Smooth muscle cell (in vitro differentiated cells): ENCODE results near the gene MVB12B. TPM values are rescaled to one million over a fixed set of nuclear protein-coding genes. Genes with fewer than 3 reads are reported as not detected.
A peak's percentile ranks its signal among the peaks of the same experiment; 100 is the strongest.
"Not testable (repeated sequence)": the region's sequence is repeated elsewhere in the genome, so short reads cannot be mapped to it uniquely, and the experiment has no call there.

Experiments used
- DNase-seq: peaks from one replicate; lab custom pipeline; 2025; ENCODE audit not compliant: unreplicated experiment; lab: John Stamatoyannopoulos, UW
- H2AFZ ChIP-seq: fragments of 200-600 bp; sonication (generic); 2 replicates; pipeline ENCODE4 v1.6.0; 2016; ENCODE audit warnings: antibody characterized with exemption, low read depth, mild to moderate bottlenecking
- H3F3A ChIP-seq: fragments of 200-600 bp; sonication (generic); 2 replicates; pipeline ENCODE4 v1.6.0; 2017; ENCODE audit warnings: antibody characterized with exemption, low read depth
- H3K27ac ChIP-seq: fragments of 200-600 bp; sonication (generic); 2 replicates; pipeline ENCODE4 v1.5.1; 2016; ENCODE audit warnings: low read depth, mild to moderate bottlenecking
- H3K27me3 ChIP-seq: fragments of 200-600 bp; sonication (generic); 2 replicates; pipeline ENCODE4 v1.6.1; 2016; ENCODE audit warnings: low read depth, mild to moderate bottlenecking
- H3K36me3 ChIP-seq: fragments of 200-600 bp; sonication (generic); 2 replicates; pipeline ENCODE4 v1.5.1; 2016; ENCODE audit warnings: low read depth
- H3K4me1 ChIP-seq: fragments of 200-600 bp; sonication (generic); 2 replicates; pipeline ENCODE4 v1.5.1; 2016; ENCODE audit warnings: low read depth
- H3K4me2 ChIP-seq: fragments of 200-600 bp; sonication (generic); 2 replicates; pipeline ENCODE4 v1.6.0; 2016; ENCODE audit warnings: mild to moderate bottlenecking
- H3K4me3 ChIP-seq: fragments of 200-600 bp; sonication (generic); 2 replicates; pipeline ENCODE4 v1.5.1; 2016; ENCODE audit warnings: mild to moderate bottlenecking
- H3K79me2 ChIP-seq: fragments of 200-600 bp; sonication (generic); 2 replicates; pipeline ENCODE4 v1.6.0; 2016; ENCODE audit warnings: low read depth, mild to moderate bottlenecking
- H3K9ac ChIP-seq: fragments of 200-600 bp; sonication (generic); 2 replicates; pipeline ENCODE4 v1.6.0; 2016; ENCODE audit warnings: low read depth
- H3K9me3 ChIP-seq: fragments of 200-600 bp; sonication (generic); replicated peaks from 2 replicates; pipeline ENCODE4 v1.5.1; 2016; ENCODE audit warnings: low read depth
- H4K20me1 ChIP-seq: fragments of 200-600 bp; sonication (generic); 2 replicates; pipeline ENCODE4 v1.6.0; 2016; ENCODE audit warnings: low read depth
- WGBS: methylation state at CpG from one replicate; pipeline ENCODE4 v1.1.7; 2016; ENCODE audit warnings: low lambda C conversion rate; 5-methylcytosine and 5-hydroxymethylcytosine counted together
- polyA plus RNA-seq: library from polyadenylated mRNA; unstranded; fragments of >200 nt; fragmentation: Nextera tagmentation; extraction: Ambion mirVana; gene quantifications from 2 replicates; pipeline ENCODE4 v1.2.1, GENCODE V29; 2016
- total RNA-seq: library from RNA; depleted of rRNA; stranded (reverse); fragments of >200 nt; gene quantifications from 2 replicates; pipeline ENCODE4 v1.2.3, GENCODE V29; 2014
- TF ChIP-seq, protein P1 (sequence below): fragments of 200-600 bp; sonication (generic); IDR thresholded peaks from 2 replicates; pipeline ENCODE4 v1.5.1; 2017; ENCODE audit warnings: borderline replicate concordance, mild to moderate bottlenecking, antibody characterized with exemption; ENCODE audit not compliant: insufficient read depth, poor library complexity, severe bottlenecking

The MVB12B gene, protein sequence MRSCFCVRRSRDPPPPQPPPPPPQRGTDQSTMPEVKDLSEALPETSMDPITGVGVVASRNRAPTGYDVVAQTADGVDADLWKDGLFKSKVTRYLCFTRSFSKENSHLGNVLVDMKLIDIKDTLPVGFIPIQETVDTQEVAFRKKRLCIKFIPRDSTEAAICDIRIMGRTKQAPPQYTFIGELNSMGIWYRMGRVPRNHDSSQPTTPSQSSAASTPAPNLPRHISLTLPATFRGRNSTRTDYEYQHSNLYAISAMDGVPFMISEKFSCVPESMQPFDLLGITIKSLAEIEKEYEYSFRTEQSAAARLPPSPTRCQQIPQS
- 4.3 and 6.9 TPM in 2 replicates for total RNA-seq
- 5.4 and 7.8 TPM in 2 replicates for polyA plus RNA-seq

DNA sequence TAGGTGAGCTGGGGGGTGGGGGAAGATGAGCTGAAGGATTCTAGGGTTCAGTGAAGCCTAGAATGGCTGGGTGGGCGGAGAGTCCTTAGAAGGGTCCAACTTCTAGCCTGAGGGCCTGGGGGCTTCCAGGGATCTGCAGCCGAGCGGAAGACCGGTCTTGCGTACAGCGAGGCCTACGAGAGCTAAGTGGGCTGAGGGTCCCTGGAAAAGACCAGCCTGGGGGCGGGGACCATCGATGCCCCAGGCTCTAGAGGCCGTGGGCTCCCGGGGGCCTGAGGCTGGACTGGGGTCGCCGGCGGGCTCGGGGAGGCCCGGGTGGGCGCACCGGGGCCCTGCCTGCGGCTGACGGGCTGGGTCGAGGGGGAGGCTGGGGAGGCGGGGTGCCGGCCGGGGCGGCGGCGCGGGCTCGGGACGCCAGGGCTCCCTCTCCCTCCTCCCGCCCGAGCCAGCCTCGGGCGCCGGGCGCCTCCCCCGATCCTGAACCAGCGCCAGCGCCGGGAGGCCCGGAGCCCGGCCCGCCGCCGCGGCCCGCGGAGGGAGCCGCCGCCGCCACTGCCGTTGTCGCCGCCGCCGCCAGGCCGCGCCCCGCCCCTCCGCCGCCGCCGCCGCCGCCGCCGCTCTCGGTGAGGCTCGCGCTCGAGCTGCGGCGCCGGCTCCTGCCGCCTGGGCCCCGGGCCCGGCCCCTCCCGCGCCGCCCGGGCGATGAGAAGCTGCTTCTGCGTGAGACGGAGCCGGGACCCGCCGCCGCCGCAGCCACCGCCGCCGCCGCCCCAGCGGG, at the start of gene MVB12B:
MVB12B (plus strand) TSS at position 602 of the 778 bp plus-strand sequence; CDS start at position 703, 101 bp downstream.
- 21% methylated on average over 11 of the region's 94 CpGs for WGBS
- Histone ChIP-seq H3K4me3 (peak within 1 kb of the TSS; percentile 64), H3K9me3 (no peaks in the 10 kb centered on the region), H2AFZ (peak within 1 kb of the TSS; percentile 98), H3K27ac (peak within 1 kb of the TSS; percentile 23), H3K9ac (peak within 1 kb of the TSS; percentile 68), H3F3A (peaks cover 8% of the 10 kb centered on the region), H3K27me3 (no peaks in the 10 kb centered on the region), H3K4me2 (peak within 1 kb of the TSS; percentile 92), H3K4me1 (peaks cover 8% of the 10 kb centered on the region), H3K79me2 (peaks cover 23% of the 10 kb centered on the region), H4K20me1 (peaks cover 7% of the 10 kb centered on the region), H3K36me3 (no peaks in the 10 kb centered on the region)
- no peak for DNase-seq
- TF ChIP-seq, protein P1, sequence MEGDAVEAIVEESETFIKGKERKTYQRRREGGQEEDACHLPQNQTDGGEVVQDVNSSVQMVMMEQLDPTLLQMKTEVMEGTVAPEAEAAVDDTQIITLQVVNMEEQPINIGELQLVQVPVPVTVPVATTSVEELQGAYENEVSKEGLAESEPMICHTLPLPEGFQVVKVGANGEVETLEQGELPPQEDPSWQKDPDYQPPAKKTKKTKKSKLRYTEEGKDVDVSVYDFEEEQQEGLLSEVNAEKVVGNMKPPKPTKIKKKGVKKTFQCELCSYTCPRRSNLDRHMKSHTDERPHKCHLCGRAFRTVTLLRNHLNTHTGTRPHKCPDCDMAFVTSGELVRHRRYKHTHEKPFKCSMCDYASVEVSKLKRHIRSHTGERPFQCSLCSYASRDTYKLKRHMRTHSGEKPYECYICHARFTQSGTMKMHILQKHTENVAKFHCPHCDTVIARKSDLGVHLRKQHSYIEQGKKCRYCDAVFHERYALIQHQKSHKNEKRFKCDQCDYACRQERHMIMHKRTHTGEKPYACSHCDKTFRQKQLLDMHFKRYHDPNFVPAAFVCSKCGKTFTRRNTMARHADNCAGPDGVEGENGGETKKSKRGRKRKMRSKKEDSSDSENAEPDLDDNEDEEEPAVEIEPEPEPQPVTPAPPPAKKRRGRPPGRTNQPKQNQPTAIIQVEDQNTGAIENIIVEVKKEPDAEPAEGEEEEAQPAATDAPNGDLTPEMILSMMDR, result no peak

DNA sequence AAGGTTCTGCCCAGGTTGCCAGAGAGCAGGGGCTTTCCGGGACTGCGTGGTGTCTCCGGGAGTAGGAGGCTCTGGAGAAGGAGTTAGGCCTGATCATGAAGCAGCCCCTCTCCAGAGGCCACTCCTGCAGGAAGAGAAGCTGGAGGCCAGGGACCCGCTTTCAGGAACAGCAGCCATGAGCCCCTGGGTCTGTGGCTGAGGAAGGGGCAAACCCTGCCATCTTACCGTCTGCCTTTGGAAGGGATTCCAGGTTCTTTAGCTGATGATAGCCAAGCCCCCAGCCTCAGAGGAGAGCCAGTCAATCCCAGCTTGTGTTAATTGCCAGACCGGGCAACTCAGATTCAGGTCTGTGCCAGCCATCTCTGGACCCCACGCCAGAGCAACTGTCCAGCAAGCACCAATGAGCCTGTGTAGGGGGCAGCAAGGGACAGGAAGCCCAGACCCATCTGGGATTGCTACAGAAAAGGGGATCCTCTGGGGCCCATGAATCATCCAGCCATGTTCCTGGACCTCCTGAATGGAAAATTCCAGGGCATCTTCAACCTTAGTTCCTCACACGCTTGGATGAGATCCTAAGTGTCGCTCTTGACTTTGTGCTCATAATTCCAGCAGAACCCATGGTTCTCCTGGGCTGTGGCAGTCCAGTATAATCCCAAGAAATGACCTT, 42.7 kb upstream of the MVB12B start:
- H3K27me3 ChIP-seq, result no peaks in the 10 kb centered on the region
- 94% methylated on average over 9 of the region's 9 CpGs for WGBS
- TF ChIP-seq, protein P1, result no peak
- no peak for DNase-seq
- H2AFZ ChIP-seq, result no peak overlapping the region
- H3K9ac ChIP-seq, result no peak overlapping the region
- no peak overlapping the region for H3K27ac ChIP-seq
- H3K79me2 ChIP-seq, result no peaks in the 10 kb centered on the region
- H4K20me1 ChIP-seq, result no peaks in the 10 kb centered on the region
- H3K9me3 ChIP-seq, result peaks cover 3% of the 10 kb centered on the region
- no peak overlapping the region for H3K4me2 ChIP-seq
- H3K4me3 ChIP-seq, result no peak overlapping the region
- H3F3A ChIP-seq, result no peaks in the 10 kb centered on the region
- H3K36me3 ChIP-seq, result no peaks in the 10 kb centered on the region
- no peaks in the 10 kb centered on the region for H3K4me1 ChIP-seq

DNA sequence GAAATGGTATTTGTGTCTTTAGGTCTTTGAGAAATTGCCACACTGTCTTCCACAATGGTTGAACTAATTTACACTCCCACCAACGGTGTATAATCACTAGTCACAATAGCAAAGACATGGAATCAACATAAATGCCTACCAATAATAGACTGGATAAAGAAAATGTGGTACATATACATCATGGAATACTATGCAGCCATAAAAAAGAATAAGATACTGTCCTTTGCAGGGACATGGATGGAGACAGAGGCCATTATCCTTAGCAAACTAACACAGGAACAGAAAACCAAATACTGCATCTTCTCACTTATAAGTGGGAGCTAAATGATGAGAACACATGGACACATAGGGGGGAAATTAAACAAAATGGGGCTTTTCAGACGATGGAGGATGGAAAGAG, 41.0 kb upstream of the MVB12B start:
- not testable (repeated sequence) for H2AFZ ChIP-seq, H3K4me1 ChIP-seq, H3F3A ChIP-seq, H3K4me2 ChIP-seq, H3K27ac ChIP-seq, DNase-seq, H3K9ac ChIP-seq, H3K27me3 ChIP-seq, H3K9me3 ChIP-seq, H4K20me1 ChIP-seq, H3K36me3 ChIP-seq, H3K4me3 ChIP-seq, H3K79me2 ChIP-seq
- WGBS, result 85% methylated on average over 2 of the region's 2 CpGs

DNA sequence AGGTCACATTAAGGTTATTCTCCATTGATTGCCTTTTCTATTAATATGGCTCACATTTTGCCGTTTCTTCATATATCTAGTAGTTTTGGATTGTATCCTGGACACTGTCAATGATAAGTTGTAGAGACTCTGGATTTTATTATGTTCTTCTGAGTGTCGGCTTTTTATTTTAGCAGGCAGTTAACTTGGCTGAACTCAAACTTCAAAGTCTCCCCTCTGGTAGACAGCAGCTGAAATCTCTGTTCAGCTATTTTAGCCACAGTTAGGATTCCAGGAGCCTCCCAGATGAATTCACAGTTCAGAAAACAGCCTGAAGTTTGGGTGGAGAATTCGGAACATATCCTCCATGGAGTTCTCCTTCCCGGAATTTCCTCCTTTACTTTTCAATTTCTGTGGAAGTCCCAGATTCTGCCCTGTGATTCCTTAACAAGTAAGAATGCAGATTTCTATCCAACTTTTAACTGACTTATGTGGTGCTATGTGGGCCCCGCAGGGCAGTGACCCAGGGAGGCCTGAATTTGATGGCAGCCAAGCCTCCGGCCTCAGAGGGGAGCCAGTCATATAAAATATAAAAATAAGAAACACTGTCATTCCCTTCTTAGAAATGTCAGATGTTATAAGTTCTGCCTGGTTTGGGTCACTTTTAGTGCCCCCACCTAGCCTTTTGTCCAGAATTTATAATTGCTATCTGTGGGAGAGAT, 39.3 kb upstream of the MVB12B start:
- H3K4me2 ChIP-seq, result no peak overlapping the region
- H3K79me2 ChIP-seq, result no peaks in the 10 kb centered on the region
- TF ChIP-seq, protein P1, result no peak
- H4K20me1 ChIP-seq, result no peaks in the 10 kb centered on the region
- H3K27ac ChIP-seq, result no peak overlapping the region
- DNase-seq, result no peak
- no peaks in the 10 kb centered on the region for H3K4me1 ChIP-seq
- WGBS, result 76% methylated on average over 6 of the region's 6 CpGs
- no peaks in the 10 kb centered on the region for H3K36me3 ChIP-seq
- no peak overlapping the region for H3K9ac ChIP-seq
- peak overlapping the region; percentile 24 for H2AFZ ChIP-seq
- H3F3A ChIP-seq, result no peaks in the 10 kb centered on the region
- peaks cover 3% of the 10 kb centered on the region for H3K9me3 ChIP-seq
- H3K27me3 ChIP-seq, result no peaks in the 10 kb centered on the region
- H3K4me3 ChIP-seq, result no peak overlapping the region
